ENCODE results near the gene CD79B.

- TF ChIP-seq, protein P1, sequence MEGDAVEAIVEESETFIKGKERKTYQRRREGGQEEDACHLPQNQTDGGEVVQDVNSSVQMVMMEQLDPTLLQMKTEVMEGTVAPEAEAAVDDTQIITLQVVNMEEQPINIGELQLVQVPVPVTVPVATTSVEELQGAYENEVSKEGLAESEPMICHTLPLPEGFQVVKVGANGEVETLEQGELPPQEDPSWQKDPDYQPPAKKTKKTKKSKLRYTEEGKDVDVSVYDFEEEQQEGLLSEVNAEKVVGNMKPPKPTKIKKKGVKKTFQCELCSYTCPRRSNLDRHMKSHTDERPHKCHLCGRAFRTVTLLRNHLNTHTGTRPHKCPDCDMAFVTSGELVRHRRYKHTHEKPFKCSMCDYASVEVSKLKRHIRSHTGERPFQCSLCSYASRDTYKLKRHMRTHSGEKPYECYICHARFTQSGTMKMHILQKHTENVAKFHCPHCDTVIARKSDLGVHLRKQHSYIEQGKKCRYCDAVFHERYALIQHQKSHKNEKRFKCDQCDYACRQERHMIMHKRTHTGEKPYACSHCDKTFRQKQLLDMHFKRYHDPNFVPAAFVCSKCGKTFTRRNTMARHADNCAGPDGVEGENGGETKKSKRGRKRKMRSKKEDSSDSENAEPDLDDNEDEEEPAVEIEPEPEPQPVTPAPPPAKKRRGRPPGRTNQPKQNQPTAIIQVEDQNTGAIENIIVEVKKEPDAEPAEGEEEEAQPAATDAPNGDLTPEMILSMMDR (IDR thresholded peaks at IDR 0.05; ENCODE audit: control extremely low read depth in 1 of 3, insufficient read depth in 1 of 3, low read depth in 1 of 3, low read length in 3 of 3) = no peak
- TF ChIP-seq YY1 (IDR thresholded peaks at IDR 0.05; ENCODE audit: low read depth, low read length) (no peak), CEBPB (IDR thresholded peaks at IDR 0.05; ENCODE audit: low read depth, low read length) (no peak)
- TF ChIP-seq, protein P2, sequence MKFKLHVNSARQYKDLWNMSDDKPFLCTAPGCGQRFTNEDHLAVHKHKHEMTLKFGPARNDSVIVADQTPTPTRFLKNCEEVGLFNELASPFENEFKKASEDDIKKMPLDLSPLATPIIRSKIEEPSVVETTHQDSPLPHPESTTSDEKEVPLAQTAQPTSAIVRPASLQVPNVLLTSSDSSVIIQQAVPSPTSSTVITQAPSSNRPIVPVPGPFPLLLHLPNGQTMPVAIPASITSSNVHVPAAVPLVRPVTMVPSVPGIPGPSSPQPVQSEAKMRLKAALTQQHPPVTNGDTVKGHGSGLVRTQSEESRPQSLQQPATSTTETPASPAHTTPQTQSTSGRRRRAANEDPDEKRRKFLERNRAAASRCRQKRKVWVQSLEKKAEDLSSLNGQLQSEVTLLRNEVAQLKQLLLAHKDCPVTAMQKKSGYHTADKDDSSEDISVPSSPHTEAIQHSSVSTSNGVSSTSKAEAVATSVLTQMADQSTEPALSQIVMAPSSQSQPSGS (IDR thresholded peaks at IDR 0.05; ENCODE audit: low read length) = no peak
Observed at GRCh38 chr17:63947711-63948330, 15.7 kb upstream of the CD79B start.
